ENCODE measurements around the gene MARVELD1. TPM values are rescaled to one million over a fixed set of nuclear protein-coding genes. Genes with fewer than 3 reads are reported as not detected.
"Not testable (repeated sequence)": the region's sequence is repeated elsewhere in the genome, so short reads cannot be mapped to it uniquely, and the experiment has no call there.

Gene MARVELD1
- total RNA-seq, 2 experiments from 2014 or later = 2.7 to 3.4 TPM

GRCh38 chr10:97684368-97684713 lies 29.2 kb upstream of the MARVELD1 start:
- H3K4me3 Mint-ChIP-seq; H3K36me3 Mint-ChIP-seq (ENCODE audit: low read depth); intact Hi-C loops (cut with micrococcal nuclease); H3K27me3 Mint-ChIP-seq (ENCODE audit: low read depth); DNase-seq; H3K9me3 Mint-ChIP-seq; H3K27ac Mint-ChIP-seq: not testable (repeated sequence)
- CTCF ChIA-PET = interaction anchor here (0.6 to 3.1 kb wide), 11 partner anchors 10 to 425 kb away, joined by 3 to 12 read pairs (median 6); no protein-coding TSS in a partner anchor
- H3K4me1 Mint-ChIP-seq (ENCODE audit: low read depth) = peaks cover 12% of the 10 kb centered on the region

- CTCF ChIA-PET = interaction anchor here (0.7 to 3.1 kb wide), 4 partner anchors 12 to 48 kb away, joined by 5 to 12 read pairs (median 6); no protein-coding TSS in a partner anchor
- no peaks in the 10 kb centered on the region for H3K27me3 Mint-ChIP-seq (ENCODE audit: low read depth)
- intact Hi-C loops (cut with micrococcal nuclease) = loop anchor here (5.0 kb wide), 1 partner anchor 447 kb away; the partner anchor contains the start of gene R3HCC1L
- H3K27ac Mint-ChIP-seq = no peak overlapping the region
- H3K36me3 Mint-ChIP-seq (ENCODE audit: low read depth) = no peaks in the 10 kb centered on the region
- H3K9me3 Mint-ChIP-seq = no peaks in the 10 kb centered on the region
- H3K4me1 Mint-ChIP-seq (ENCODE audit: low read depth) = peaks cover 12% of the 10 kb centered on the region
- H3K4me3 Mint-ChIP-seq = no peak overlapping the region
- DNase-seq = no peak
These were observed 28.6 kb upstream of the MARVELD1 start for GRCh38 chr10:97684866-97685394.

DNA sequence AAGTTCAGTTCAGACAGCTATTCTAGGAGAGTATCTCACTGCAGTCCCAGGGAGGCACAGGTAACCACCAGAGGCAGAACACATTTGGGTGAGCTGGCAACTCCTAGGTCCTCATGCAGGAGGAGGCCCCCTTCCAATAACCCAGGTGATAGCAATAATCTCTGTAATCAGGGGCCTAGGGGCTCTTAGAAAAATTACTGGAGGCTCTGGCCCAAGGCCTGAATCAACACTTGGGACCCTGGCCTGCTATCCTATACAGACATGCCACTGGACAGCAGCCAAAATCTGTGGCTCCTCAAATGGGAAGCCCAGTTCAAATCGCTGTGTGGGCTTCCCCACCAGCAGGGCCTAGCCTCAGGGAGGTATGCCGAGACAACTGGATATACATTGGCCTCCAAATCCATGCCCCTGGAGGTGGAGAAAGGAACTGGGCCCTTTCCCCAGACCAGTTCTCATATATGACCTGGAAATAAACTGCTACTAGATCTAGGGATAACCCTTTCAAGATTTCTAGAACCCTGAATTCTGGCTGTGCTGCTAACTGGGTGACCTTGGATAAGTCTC lies 28.1 kb upstream of the MARVELD1 start:
- Mint-ChIP-seq H3K27me3 (ENCODE audit: low read depth) (no peaks in the 10 kb centered on the region), H3K36me3 (ENCODE audit: low read depth) (no peaks in the 10 kb centered on the region), H3K4me1 (ENCODE audit: low read depth) (peaks cover 12% of the 10 kb centered on the region), H3K4me3 (no peak overlapping the region), H3K27ac (no peak overlapping the region), H3K9me3 (no peaks in the 10 kb centered on the region)
- DNase-seq = no peak
- intact Hi-C loops (cut with micrococcal nuclease) = loop anchor here (5.0 kb wide), 1 partner anchor 447 kb away; the partner anchor contains the start of gene R3HCC1L
- CTCF ChIA-PET = interaction anchor here (1.1 to 4.8 kb wide), 9 partner anchors 9 to 184 kb away, joined by 3 to 45 read pairs (median 32); partner anchors contain the start of genes MARVELD1 and ZFYVE27

DNA sequence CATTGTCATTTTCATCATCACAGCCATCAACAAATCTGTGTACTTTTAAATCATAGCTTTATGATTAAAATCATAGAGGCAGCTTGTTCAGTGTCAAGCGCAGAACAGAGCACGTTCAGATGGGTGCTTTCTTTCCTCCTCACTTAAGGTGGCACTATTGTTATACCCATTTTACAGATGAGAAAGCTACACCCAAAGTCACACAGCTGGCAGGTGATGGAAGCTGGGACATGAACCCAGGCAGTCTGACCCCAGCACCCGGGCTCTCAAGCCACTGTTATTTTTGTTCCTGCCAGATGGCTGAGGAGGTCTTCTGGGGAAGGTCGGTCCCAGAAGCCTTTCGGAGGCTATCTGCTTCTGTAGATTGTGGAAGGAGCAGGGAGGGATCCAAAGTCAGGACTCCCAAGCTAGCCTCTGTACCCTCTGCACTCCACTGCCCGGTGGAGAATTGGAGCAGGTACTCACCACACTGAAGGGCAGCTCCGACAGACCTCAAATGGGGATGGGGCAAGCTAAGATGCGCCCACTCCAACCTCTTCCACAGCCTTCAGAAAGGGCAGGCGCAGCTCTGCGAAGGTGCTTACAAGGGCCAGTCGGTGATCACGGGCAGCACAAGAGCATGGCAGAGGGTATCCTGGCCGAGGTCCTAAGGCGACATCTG lies 27.1 kb upstream of the MARVELD1 start:
- DNase-seq = peak; percentile 38
- H3K4me3 Mint-ChIP-seq = peak overlapping the region; percentile 81
- intact Hi-C loops (cut with micrococcal nuclease) = loop anchor here (1.0 to 5.0 kb wide), 2 partner anchors 10 to 446 kb away; partner anchors contain the start of gene R3HCC1L
- peaks cover 12% of the 10 kb centered on the region for H3K4me1 Mint-ChIP-seq (ENCODE audit: low read depth)
- no peak overlapping the region for H3K27ac Mint-ChIP-seq
- no peaks in the 10 kb centered on the region for H3K27me3 Mint-ChIP-seq (ENCODE audit: low read depth)
- H3K36me3 Mint-ChIP-seq (ENCODE audit: low read depth) = no peaks in the 10 kb centered on the region
- H3K9me3 Mint-ChIP-seq = no peaks in the 10 kb centered on the region
- CTCF ChIA-PET = interaction anchor here (0.6 to 4.8 kb wide), 16 partner anchors 10 to 1093 kb away, joined by 3 to 45 read pairs (median 6); partner anchors contain the start of genes MARVELD1 and ZFYVE27

GRCh38 chr10:97686962-97687784 lies 26.4 kb upstream of the MARVELD1 start, which contains the start of gene AVPI1:
Gene AVPI1 (minus strand): TSS chr10:97687241. CDS start chr10:97679905, 7,336 bp downstream.
- intact Hi-C loops (cut with micrococcal nuclease) = loop anchor here (1.0 to 5.0 kb wide), 8 partner anchors 11 to 445 kb away; partner anchors contain the start of genes ARHGAP19, MMS19, PI4K2A and R3HCC1L
- peak within 1 kb of the TSS; percentile 81 for H3K4me3 Mint-ChIP-seq
- CTCF ChIA-PET = interaction anchor here (0.6 to 4.8 kb wide), 16 partner anchors 10 to 1093 kb away, joined by 3 to 45 read pairs (median 6); partner anchors contain the start of genes MARVELD1 and ZFYVE27
- H3K4me1 Mint-ChIP-seq (ENCODE audit: low read depth) = peaks cover 12% of the 10 kb centered on the region
- H3K36me3 Mint-ChIP-seq (ENCODE audit: low read depth) = no peaks in the 10 kb centered on the region
- H3K9me3 Mint-ChIP-seq = no peaks in the 10 kb centered on the region
- H3K27ac Mint-ChIP-seq = no peak within 1 kb of the TSS
- no peaks in the 10 kb centered on the region for H3K27me3 Mint-ChIP-seq (ENCODE audit: low read depth)
- DNase-seq = peak; percentile 96

- peak overlapping the region; percentile 81 for H3K4me3 Mint-ChIP-seq
- no peaks in the 10 kb centered on the region for H3K9me3 Mint-ChIP-seq
- CTCF ChIA-PET = interaction anchor here (0.7 to 4.8 kb wide), 9 partner anchors 11 to 104 kb away, joined by 3 to 45 read pairs (median 32); partner anchors contain the start of genes MARVELD1 and ZFYVE27
- H3K4me1 Mint-ChIP-seq (ENCODE audit: low read depth) = peaks cover 12% of the 10 kb centered on the region
- intact Hi-C loops (cut with micrococcal nuclease) = loop anchor here (1.0 to 5.0 kb wide), 7 partner anchors 26 to 444 kb away; partner anchors contain the start of genes ARHGAP19, MMS19, PI4K2A and R3HCC1L
- H3K36me3 Mint-ChIP-seq (ENCODE audit: low read depth) = no peaks in the 10 kb centered on the region
- peaks cover 2% of the 10 kb centered on the region for H3K27me3 Mint-ChIP-seq (ENCODE audit: low read depth)
- no peak overlapping the region for H3K27ac Mint-ChIP-seq
- no peak for DNase-seq
These were observed 25.4 kb upstream of the MARVELD1 start for GRCh38 chr10:97687785-97688781.

- Mint-ChIP-seq H3K9me3 (no peaks in the 10 kb centered on the region), H3K4me3 (no peak overlapping the region), H3K4me1 (ENCODE audit: low read depth) (peaks cover 12% of the 10 kb centered on the region), H3K27ac (no peak overlapping the region), H3K36me3 (ENCODE audit: low read depth) (no peaks in the 10 kb centered on the region), H3K27me3 (ENCODE audit: low read depth) (peaks cover 4% of the 10 kb centered on the region)
- no peak for DNase-seq
- intact Hi-C loops (cut with micrococcal nuclease) = loop anchor here (5.0 kb wide), 1 partner anchor 443 kb away; the partner anchor contains the start of gene R3HCC1L
- CTCF ChIA-PET = interaction anchor here (4.5 to 4.8 kb wide), 2 partner anchors 20 to 42 kb away, joined by 32 to 42 read pairs; no protein-coding TSS in a partner anchor
These were observed 23.9 kb upstream of the MARVELD1 start for GRCh38 chr10:97689559-97690020.

- Mint-ChIP-seq H3K4me1 (ENCODE audit: low read depth) (peaks cover 10% of the 10 kb centered on the region), H3K27me3 (ENCODE audit: low read depth) (peaks cover 4% of the 10 kb centered on the region), H3K27ac (no peak overlapping the region), H3K4me3 (no peak overlapping the region), H3K9me3 (no peaks in the 10 kb centered on the region), H3K36me3 (ENCODE audit: low read depth) (no peaks in the 10 kb centered on the region)
- CTCF ChIA-PET = interaction anchor here (0.6 to 4.8 kb wide), 2 partner anchors 14 to 20 kb away, joined by 3 to 42 read pairs; no protein-coding TSS in a partner anchor
- intact Hi-C loops (cut with micrococcal nuclease) = no loop called here
- DNase-seq = no peak
These were observed 23.4 kb upstream of the MARVELD1 start for GRCh38 chr10:97690133-97690532.

GRCh38 chr10:97698072-97698655 lies 15.4 kb upstream of the MARVELD1 start:
- H3K27ac Mint-ChIP-seq; intact Hi-C loops (cut with micrococcal nuclease): not testable (repeated sequence)
- CTCF ChIA-PET = interaction anchor here (0.7 to 4.7 kb wide), 4 partner anchors 11 to 34 kb away, joined by 3 to 35 read pairs (median 10); partner anchors contain the start of gene MARVELD1

DNA sequence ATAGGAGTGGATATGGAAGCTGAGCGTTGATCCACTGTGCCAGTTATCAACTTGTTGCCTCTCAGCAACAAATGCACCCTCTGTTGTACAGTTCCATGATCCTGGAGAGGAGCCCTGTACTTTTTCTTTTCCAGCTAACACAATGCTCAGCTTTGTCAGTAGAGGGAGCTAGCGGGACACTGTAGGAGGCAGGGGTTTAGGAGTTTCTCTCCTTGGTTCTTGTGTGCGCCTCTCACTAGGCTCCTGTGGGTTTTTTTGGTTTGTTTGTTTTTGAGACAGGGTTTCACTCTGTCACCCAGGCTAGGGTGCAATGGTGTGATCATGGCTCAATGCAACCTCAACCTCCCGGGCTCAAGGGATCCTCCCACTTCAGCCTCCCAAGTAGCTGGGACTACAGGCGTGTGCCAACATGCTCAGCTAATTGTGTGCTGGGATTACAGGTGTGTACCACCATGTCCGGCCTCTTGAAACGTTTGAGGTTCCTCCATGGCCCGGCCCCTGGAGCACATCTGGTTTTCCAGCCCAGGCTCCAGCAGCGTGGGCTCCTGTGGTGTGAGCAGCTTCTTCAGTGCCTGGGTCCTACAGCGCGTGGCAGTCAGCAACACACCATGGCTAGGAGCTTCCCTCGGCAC lies 12.0 kb upstream of the MARVELD1 start:
- peaks cover 1% of the 10 kb centered on the region for H3K27me3 Mint-ChIP-seq (ENCODE audit: low read depth)
- H3K36me3 Mint-ChIP-seq (ENCODE audit: low read depth) = no peaks in the 10 kb centered on the region
- no peak overlapping the region for H3K4me3 Mint-ChIP-seq
- no peak overlapping the region for H3K27ac Mint-ChIP-seq
- DNase-seq = peak; percentile 67
- H3K4me1 Mint-ChIP-seq (ENCODE audit: low read depth) = no peaks in the 10 kb centered on the region
- no peaks in the 10 kb centered on the region for H3K9me3 Mint-ChIP-seq
- CTCF ChIA-PET = interaction anchor here (0.6 to 6.3 kb wide), 34 partner anchors 8 to 225 kb away, joined by 3 to 178 read pairs (median 4); partner anchors contain the start of genes AVPI1, MARVELD1, SFRP5 and ZFYVE27
- intact Hi-C loops (cut with micrococcal nuclease) = loop anchor here (1.0 to 10.0 kb wide), 4 partner anchors 25 to 167 kb away; no protein-coding TSS in a partner anchor

More at GRCh38 chr10:97698072-97698655, 15.4 kb upstream of the MARVELD1 start:
- not testable (repeated sequence) for H3K4me1 Mint-ChIP-seq (ENCODE audit: low read depth); H3K9me3 Mint-ChIP-seq; H3K36me3 Mint-ChIP-seq (ENCODE audit: low read depth); DNase-seq; H3K27me3 Mint-ChIP-seq (ENCODE audit: low read depth); H3K4me3 Mint-ChIP-seq

Data from activated naive CD4-positive, alpha-beta T cell treated with anti-CD3 and anti-CD28 coated beads for 36 hours (primary cell).